Measurements from ENCODE around the gene COL24A1.

The COL24A1 gene

DNA sequence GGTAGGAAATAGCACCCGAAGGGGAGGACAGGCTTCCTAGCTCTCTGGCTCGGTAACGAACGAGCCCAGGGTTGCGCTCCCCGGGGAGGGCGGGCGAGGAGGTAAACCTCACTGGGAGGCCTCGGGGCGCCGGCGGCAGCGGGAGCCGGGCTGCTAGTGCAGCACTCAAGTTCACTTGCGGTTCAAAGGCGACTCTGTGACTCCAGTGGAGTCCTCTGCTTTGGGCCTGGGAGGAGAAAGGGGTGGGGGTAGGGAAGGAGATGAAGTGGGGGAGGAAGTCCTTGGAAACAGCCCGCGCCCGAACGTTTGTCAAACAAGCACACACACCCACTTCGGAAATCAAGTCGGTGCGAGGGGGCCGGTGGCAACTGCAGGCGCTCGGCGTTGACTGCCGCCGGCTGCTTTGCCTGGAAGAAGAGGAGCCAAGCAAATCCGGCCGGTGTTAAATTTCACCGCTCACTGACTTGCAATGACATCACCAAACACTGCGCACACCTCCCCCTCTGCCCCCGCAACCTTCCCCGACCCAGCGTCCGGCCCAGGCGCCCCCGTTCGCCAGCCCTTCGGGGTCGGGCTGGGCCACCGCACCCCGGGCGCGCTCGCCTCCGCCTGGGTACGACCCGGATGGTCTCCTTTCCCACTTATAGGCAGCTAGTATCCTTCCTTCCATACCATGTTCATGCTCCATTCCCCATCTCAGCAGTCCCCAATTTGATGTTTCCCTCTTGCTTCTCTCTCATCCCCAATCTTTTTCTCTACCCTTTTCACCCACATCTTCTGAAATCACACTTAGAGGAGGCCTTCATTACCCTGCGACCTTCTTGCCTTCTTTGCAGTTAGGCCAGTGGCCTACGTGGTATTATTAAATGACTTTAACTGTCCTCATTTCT is at the start of gene COL24A1:
Gene COL24A1, minus strand, starts transcription at position 207 of the 890 bp plus-strand sequence. CDS start 376 bp downstream, outside the sequence.
- TF ChIP-seq, protein P1, sequence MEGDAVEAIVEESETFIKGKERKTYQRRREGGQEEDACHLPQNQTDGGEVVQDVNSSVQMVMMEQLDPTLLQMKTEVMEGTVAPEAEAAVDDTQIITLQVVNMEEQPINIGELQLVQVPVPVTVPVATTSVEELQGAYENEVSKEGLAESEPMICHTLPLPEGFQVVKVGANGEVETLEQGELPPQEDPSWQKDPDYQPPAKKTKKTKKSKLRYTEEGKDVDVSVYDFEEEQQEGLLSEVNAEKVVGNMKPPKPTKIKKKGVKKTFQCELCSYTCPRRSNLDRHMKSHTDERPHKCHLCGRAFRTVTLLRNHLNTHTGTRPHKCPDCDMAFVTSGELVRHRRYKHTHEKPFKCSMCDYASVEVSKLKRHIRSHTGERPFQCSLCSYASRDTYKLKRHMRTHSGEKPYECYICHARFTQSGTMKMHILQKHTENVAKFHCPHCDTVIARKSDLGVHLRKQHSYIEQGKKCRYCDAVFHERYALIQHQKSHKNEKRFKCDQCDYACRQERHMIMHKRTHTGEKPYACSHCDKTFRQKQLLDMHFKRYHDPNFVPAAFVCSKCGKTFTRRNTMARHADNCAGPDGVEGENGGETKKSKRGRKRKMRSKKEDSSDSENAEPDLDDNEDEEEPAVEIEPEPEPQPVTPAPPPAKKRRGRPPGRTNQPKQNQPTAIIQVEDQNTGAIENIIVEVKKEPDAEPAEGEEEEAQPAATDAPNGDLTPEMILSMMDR (IDR thresholded peaks at IDR 0.05; ENCODE audit: low read depth, low read length) = no peak
- peak; percentile 48 for DNase-seq
- H3K27me3 ChIP-seq (ENCODE audit: insufficient read depth, low read depth, severe bottlenecking) = no peaks in the 10 kb centered on the region
- peak within 1 kb of the TSS; percentile 57 for H3K4me3 ChIP-seq (ENCODE audit: low read depth, low read length)
- H3K9me3 ChIP-seq (ENCODE audit: severe bottlenecking) = no peaks in the 10 kb centered on the region
- H3K27ac ChIP-seq = no peak within 1 kb of the TSS
- H3K36me3 ChIP-seq = no peaks in the 10 kb centered on the region

DNA sequence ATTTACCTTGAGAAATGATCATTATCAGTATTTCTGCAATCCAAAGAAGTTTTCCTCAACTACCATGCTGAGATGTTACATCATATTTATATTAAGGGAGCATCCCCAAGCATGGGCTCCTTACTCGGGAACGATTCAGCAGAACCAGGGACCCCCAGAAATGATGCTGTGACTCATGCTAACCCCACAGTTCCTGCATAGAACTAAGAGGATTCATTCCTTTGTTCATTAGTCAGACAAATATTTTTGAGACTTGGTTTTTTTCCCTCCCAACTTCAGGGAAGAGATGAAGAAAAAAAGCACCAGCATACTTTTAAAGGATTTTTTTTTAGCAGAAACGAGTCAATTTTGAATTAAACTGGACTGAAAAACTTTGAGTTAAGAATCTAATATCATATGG is 49.2 kb upstream of the COL24A1 start:
- H3K27me3 ChIP-seq (ENCODE audit: insufficient read depth, low read depth, severe bottlenecking) = no peaks in the 10 kb centered on the region
- TF ChIP-seq, protein P1 (IDR thresholded peaks at IDR 0.05; ENCODE audit: low read depth, low read length) = no peak
- DNase-seq = no peak
- H3K9me3 ChIP-seq (ENCODE audit: severe bottlenecking) = no peaks in the 10 kb centered on the region
- no peak overlapping the region for H3K4me3 ChIP-seq (ENCODE audit: low read depth, low read length)
- H3K27ac ChIP-seq = no peak overlapping the region
- H3K36me3 ChIP-seq = no peaks in the 10 kb centered on the region

DNA sequence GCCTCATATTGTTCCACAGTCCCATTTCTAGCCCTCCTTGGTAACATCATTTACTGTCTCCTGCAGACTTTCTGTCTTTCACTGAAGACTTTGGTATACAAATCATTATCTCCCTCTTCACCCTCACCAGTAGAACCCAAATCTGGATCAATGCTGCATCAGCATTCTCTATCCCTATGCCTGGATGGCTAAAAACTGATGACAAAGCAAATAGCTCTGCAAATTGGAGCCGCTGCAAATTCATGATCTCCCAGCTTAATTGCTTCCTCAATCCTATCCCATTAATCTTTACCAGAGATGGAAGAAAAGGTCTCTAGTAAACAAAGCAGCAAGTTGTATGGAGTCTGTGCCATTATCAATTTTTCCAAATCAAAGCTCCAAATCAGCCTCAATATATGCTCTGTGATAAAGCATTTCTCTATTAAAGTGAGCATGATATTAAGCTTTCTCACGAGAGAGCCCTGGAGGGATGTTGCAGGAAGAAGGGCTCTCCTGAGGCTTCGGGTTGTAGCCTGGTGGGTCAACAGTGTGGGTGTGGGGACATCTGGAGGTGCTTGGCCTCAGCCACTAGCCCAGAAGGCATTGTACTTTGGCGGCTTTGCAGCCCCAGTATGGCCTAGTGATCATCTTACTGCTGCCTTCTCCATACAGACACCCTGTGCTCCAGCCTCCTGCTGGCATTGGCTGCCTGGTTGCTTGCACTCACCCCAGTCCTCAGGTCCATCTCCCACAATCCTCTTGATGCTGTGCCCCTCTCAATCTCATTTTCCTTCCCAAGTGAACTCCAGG is 46.2 kb upstream of the COL24A1 start:
- no peaks in the 10 kb centered on the region for H3K27me3 ChIP-seq (ENCODE audit: insufficient read depth, low read depth, severe bottlenecking)
- no peak for DNase-seq
- no peaks in the 10 kb centered on the region for H3K9me3 ChIP-seq (ENCODE audit: severe bottlenecking)
- TF ChIP-seq, protein P1 (IDR thresholded peaks at IDR 0.05; ENCODE audit: low read depth, low read length) = no peak
- H3K36me3 ChIP-seq = no peaks in the 10 kb centered on the region
- H3K4me3 ChIP-seq (ENCODE audit: low read depth, low read length) = no peak overlapping the region
- H3K27ac ChIP-seq = no peak overlapping the region

DNA sequence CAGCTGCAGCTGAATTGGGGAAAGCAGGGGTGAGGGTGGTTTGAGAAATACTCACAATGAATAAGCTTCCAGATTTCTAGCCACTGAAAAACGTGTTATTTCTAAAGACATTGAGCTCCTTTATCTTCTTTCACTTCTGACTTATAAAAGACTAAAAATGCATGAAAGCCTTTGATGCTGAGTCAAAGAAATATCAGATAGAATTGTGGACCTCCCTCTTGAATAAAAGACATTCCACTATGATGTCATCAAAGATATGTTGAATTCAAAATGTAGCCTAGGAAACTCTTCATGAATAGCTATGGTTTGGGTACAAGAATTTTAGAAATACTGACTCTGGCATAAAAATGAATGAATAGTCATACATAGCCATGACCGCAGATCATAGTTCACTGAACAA is 44.7 kb upstream of the COL24A1 start:
- no peak overlapping the region for H3K27ac ChIP-seq
- TF ChIP-seq, protein P1 (IDR thresholded peaks at IDR 0.05; ENCODE audit: low read depth, low read length) = no peak
- H3K36me3 ChIP-seq = no peaks in the 10 kb centered on the region
- H3K27me3 ChIP-seq (ENCODE audit: insufficient read depth, low read depth, severe bottlenecking) = no peaks in the 10 kb centered on the region
- no peaks in the 10 kb centered on the region for H3K9me3 ChIP-seq (ENCODE audit: severe bottlenecking)
- no peak overlapping the region for H3K4me3 ChIP-seq (ENCODE audit: low read depth, low read length)
- no peak for DNase-seq

DNA sequence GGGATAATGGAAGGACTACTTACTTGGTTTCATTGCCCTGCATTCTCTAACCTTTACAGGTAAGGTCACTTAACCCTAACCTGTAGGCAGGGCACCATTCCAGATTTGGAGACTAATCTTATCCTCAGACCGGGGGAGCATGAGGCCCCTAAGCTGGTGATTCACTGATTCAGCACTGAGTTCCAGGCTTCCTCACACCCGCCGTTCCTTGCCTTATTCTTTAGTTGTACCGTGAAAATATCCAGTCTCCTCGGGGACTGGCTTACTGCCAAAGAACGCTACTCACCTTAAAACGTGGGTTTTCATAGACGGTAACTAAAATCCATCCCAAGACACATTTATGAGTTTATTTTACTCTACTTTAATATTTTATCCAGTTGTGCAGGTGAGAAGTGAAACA is 44.3 kb upstream of the COL24A1 start:
- H3K27ac ChIP-seq = no peak overlapping the region
- no peak overlapping the region for H3K4me3 ChIP-seq (ENCODE audit: low read depth, low read length)
- no peak for DNase-seq
- no peaks in the 10 kb centered on the region for H3K9me3 ChIP-seq (ENCODE audit: severe bottlenecking)
- TF ChIP-seq, protein P1 (IDR thresholded peaks at IDR 0.05; ENCODE audit: low read depth, low read length) = no peak
- no peaks in the 10 kb centered on the region for H3K36me3 ChIP-seq
- no peaks in the 10 kb centered on the region for H3K27me3 ChIP-seq (ENCODE audit: insufficient read depth, low read depth, severe bottlenecking)

Measured in WERI-Rb-1 (cell line).